Measurements from ENCODE around the gene DCUN1D3. TPM values are rescaled to one million over a fixed set of nuclear protein-coding genes. Genes with fewer than 3 reads are reported as not detected.
"Not testable (repeated sequence)": the region's sequence is repeated elsewhere in the genome, so short reads cannot be mapped to it uniquely, and the experiment has no call there.

DCUN1D3 gene
- total RNA-seq, 4 donors from 2014 or later, result 18.3 to 37.4 (median 27.8) TPM

DNA sequence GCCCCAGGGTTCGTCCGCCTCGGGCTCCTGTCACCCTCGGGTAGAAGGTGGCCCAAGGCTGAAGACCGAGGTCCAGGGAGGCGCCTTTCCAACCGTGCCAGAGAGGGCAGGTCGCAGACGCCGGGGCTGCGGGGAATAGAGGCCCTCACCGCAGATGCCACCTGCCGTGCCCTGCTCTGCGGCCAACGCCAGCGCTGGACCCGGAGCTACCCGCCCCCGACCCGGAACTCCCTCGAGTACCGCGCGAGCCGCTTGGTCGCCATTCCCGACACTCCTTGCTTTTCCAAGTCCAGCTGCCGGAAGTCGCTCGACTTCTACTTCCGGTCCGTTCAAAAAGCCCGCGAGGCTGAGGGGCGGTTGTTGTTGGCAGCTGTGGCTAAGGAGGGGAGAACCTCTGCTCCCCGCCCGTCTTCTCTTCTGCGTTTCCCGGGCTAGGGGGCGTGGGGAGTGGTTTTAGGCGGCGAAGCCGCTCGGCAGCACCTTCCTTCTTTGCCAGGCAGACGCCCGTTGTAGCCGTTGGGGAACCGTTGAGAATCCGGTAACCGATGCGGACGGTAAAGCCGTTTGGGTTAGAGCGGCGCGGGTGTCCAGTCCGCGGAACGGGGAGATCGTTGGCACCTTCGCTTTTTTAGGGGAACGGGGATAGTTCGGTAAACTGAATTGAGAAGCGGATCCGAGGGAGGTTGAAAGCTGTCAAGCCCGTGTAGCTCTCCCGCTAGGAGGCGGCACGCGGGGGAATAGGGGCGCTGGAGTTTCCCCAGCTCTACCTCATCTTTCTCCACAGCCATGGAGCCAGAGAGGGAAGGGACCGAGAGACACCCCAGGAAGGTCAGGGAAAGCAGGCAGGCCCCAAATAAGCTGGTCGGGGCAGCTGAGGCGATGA is 93.7 kb downstream of the DCUN1D3 start, which contains the start of the genes ERI2 and REXO5:
Gene ERI2, minus strand, starts transcription at position 305 of the 883 bp plus-strand sequence. Its CDS starts 42 bp downstream, at position 263.
Gene REXO5, plus strand, starts transcription at position 360 of the 883 bp plus-strand sequence. Its CDS starts 427 bp downstream, at position 787.
- H3K27ac ChIP-seq (replicated peaks in 1 of 4), result peak within 1 kb of the TSS; percentile 90 to 92 (median 90)
- peak within 1 kb of the TSS; percentile 71 to 84 (median 74) for H3K4me3 ChIP-seq
- DNase-seq (ENCODE audit: extremely low spot score), result peak; percentile 97
- H3K9me3 ChIP-seq, result no peaks in the 10 kb centered on the region
- intact Hi-C loops (cut with DNase I), result no loop called here
- H3K36me3 ChIP-seq, result peaks cover 0 to 12% (median 0%) of the 10 kb centered on the region in 4 donors
- TF ChIP-seq CTCF (IDR thresholded peaks at IDR 0.05) (peak; percentile 33 to 38 (median 35)), POLR2AphosphoS5 (IDR thresholded peaks at IDR 0.05) (peak; percentile 77 to 88), EP300 (IDR thresholded peaks at IDR 0.05) (no peak), POLR2A (IDR thresholded peaks at IDR 0.05; ENCODE audit: low read depth) (no peak)
- under 1% methylated on average over 56 of the region's 74 CpGs for WGBS
- no peaks in the 10 kb centered on the region for H3K27me3 ChIP-seq
- H3K4me1 ChIP-seq, result peaks cover 5 to 24% (median 20%) of the 10 kb centered on the region in 4 donors

DNA sequence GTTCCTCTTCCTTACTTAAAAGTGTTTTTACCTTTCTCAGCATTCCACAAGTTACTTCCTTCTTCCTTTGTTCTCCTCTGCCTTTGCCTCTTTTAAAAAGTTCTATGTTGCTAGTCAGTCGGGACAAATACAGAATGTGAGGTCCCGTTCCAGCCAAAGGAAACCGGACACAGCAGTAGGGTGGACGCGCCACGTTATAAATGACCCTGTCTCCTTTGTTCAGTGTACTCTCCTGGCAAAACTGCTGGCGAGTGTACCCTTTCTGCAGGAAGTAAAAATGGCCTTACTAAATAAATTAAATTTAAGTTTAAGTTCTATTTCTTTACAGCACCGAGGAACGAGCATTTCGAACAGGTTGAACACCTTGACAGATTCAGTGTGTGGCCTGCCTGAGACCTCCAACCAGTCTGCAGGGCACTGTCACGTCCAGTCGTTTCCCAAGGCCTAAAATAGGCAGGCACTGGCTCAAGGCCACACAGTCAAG is 94.4 kb downstream of the DCUN1D3 start:
- WGBS, result 14% methylated on average over 10 of the region's 12 CpGs
- Histone ChIP-seq H3K4me3 (peak overlapping the region; percentile 71 to 84 (median 74)), H3K4me1 (peaks cover 5 to 24% (median 20%) of the 10 kb centered on the region in 4 donors), H3K36me3 (peaks cover 0 to 13% (median 0%) of the 10 kb centered on the region in 4 donors), H3K27ac (replicated peaks in 1 of 4) (peak overlapping the region; percentile 90 to 92 (median 90))
- intact Hi-C loops (cut with DNase I); H3K27me3 ChIP-seq; DNase-seq (ENCODE audit: extremely low spot score); H3K9me3 ChIP-seq: not testable (repeated sequence)

Small RNA genes within 50 kb of the gene (small RNA-seq; reads per million reads assigned to genes)
- 0 reads per million in 3 donors for gene RF00618

Other genes with a start within 250 kb of the DCUN1D3 start
- gene ACSM1, start 202.7 kb downstream of the DCUN1D3 start, total RNA-seq, result under 1 TPM; 0.50 to 0.83 (median 0.65) TPM
- gene THUMPD1, start 158.5 kb downstream of the DCUN1D3 start, total RNA-seq, result 100 to 1,000 TPM in 1 of 4 donors, 10 to 100 TPM in 3; 54.0 to 102 (median 84.0) TPM
- gene ACSM3, start 136.3 kb downstream of the DCUN1D3 start, total RNA-seq, result 10 to 100 TPM in 1 of 4 donors, 1 to 10 TPM in 3; 4.3 to 11.0 (median 5.9) TPM
- gene ERI2, start 93.9 kb downstream of the DCUN1D3 start, total RNA-seq, result 10 to 100 TPM in 3 of 4 donors, 1 to 10 TPM in 1; 8.3 to 21.2 (median 13.6) TPM
- gene REXO5, start 93.8 kb downstream of the DCUN1D3 start, total RNA-seq, result 1 to 10 TPM; 2.0 to 4.9 (median 2.7) TPM
- gene LYRM1, start 413 bp upstream of the DCUN1D3 start, total RNA-seq, result 10 to 100 TPM; 38.9 to 69.2 (median 46.4) TPM

Data from esophagus muscularis mucosa (tissue), 4 donors.